NCI-H2029 (cell line): ENCODE results near the gene CLIC4.
"Not testable (repeated sequence)": the region's sequence is repeated elsewhere in the genome, so short reads cannot be mapped to it uniquely, and the experiment has no call there.

Experiments
- DNase-seq: peaks from one replicate; lab custom pipeline; 2025; lab: John Stamatoyannopoulos, UW

CLIC4 gene

GRCh38 chr1:24717887-24718650 is 27.2 kb upstream of the CLIC4 start:
- DNase-seq, result no peak

GRCh38 chr1:24720152-24720551 is 25.1 kb upstream of the CLIC4 start:
- no peak for DNase-seq

- DNase-seq, result no peak
These were observed 23.7 kb upstream of the CLIC4 start for GRCh38 chr1:24721533-24721932.

- DNase-seq, result not testable (repeated sequence)
These were observed 22.9 kb upstream of the CLIC4 start for GRCh38 chr1:24722073-24723035.

- peak; percentile 72 for DNase-seq
These were observed 20.7 kb upstream of the CLIC4 start for GRCh38 chr1:24724345-24725208.

GRCh38 chr1:24725209-24725651 is 20.0 kb upstream of the CLIC4 start:
- DNase-seq, result no peak

GRCh38 chr1:24726741-24727140 is 18.5 kb upstream of the CLIC4 start:
- no peak for DNase-seq

- no peak for DNase-seq
These were observed 17.6 kb upstream of the CLIC4 start for GRCh38 chr1:24727501-24728216.

GRCh38 chr1:24728982-24729381 is 16.3 kb upstream of the CLIC4 start:
- DNase-seq, result no peak

- no peak for DNase-seq
These were observed 12.9 kb upstream of the CLIC4 start for GRCh38 chr1:24732186-24732885.

- DNase-seq, result not testable (repeated sequence)
These were observed 11.9 kb upstream of the CLIC4 start for GRCh38 chr1:24733342-24733741.

- DNase-seq, result no peak
These were observed 10.1 kb upstream of the CLIC4 start for GRCh38 chr1:24735156-24735508.

GRCh38 chr1:24735509-24736375 is 9.5 kb upstream of the CLIC4 start:
- no peak for DNase-seq

- no peak for DNase-seq
These were observed 7.7 kb upstream of the CLIC4 start for GRCh38 chr1:24737368-24738117.

GRCh38 chr1:24739241-24739640 is 6.0 kb upstream of the CLIC4 start:
- no peak for DNase-seq

GRCh38 chr1:24742090-24742938 is 2.9 kb upstream of the CLIC4 start:
- DNase-seq, result no peak

- DNase-seq, result no peak
These were observed 1.6 kb upstream of the CLIC4 start for GRCh38 chr1:24743404-24744211.
